IMR-90 (cell line): ENCODE measurements around the gene PLCZ1. TPM values are rescaled to one million over a fixed set of nuclear protein-coding genes. Genes with fewer than 3 reads are reported as not detected.

ENCODE experiments used
- ATAC-seq: fragments of 200-7000 bp; cut with Tn5 transposase; 2 replicates; pipeline ENCODE4 v1.9.1; 2020; ENCODE audit warnings: low read depth, mild to moderate bottlenecking, moderate library complexity
- BruUV-seq: library from RNA; stranded (reverse); fragments of 400-500 nt; replicated peaks from 2 replicates; lab custom pipeline; 2021; lab: Mats Ljungman, UMichigan
- CTCF ChIA-PET: fragments of 300-600 bp; formaldehyde crosslinking; extraction: SDS; loops from one replicate; lab custom pipeline; 2021; ENCODE audit warnings: antibody characterized with exemption; lab: Yijun Ruan, JAX
- POLR2A ChIA-PET: fragments of 300-600 bp; sonication (Branson Sonifier 250); formaldehyde crosslinking; loops from one replicate; lab custom pipeline; 2022; ENCODE audit warnings: antibody characterized with exemption; ENCODE audit not compliant: unreplicated experiment; lab: Charles Lee
- DNase-seq: peaks from one replicate; pipeline ENCODE4 v3.0.0; 2013
- H2AFZ ChIP-seq: replicated peaks from 2 replicates; pipeline ENCODE3; 2013; ENCODE audit warnings: low read length, mild to moderate bottlenecking; ENCODE audit not compliant: poor library complexity
- H2AK5ac ChIP-seq: 2 replicates; pipeline ENCODE4 v1.6.1; 2013; ENCODE audit warnings: low read depth, low read length, inconsistent platforms
- H2AK9ac ChIP-seq: replicated peaks from 2 replicates; pipeline ENCODE3; 2013; ENCODE audit warnings: mild to moderate bottlenecking, low read depth, low read length, moderate library complexity; ENCODE audit not compliant: poor library complexity
- H2BK120ac ChIP-seq: 2 replicates; pipeline ENCODE4 v1.6.1; 2013; ENCODE audit warnings: low read depth, low read length, inconsistent platforms
- H2BK15ac ChIP-seq: 3 replicates; pipeline ENCODE4 v1.6.1; 2013; ENCODE audit warnings: low read depth, low read length, inconsistent platforms
- H2BK20ac ChIP-seq: 2 replicates; pipeline ENCODE4 v1.6.1; 2013; ENCODE audit warnings: low read depth, mild to moderate bottlenecking, inconsistent platforms, low read length, moderate library complexity
- H2BK5ac ChIP-seq: 2 replicates; pipeline ENCODE4 v1.6.1; 2013; ENCODE audit warnings: mild to moderate bottlenecking, low read depth, low read length, inconsistent platforms; ENCODE audit not compliant: poor library complexity, severe bottlenecking
- H3K14ac ChIP-seq: replicated peaks from 2 replicates; pipeline ENCODE4 v1.6.1; 2013; ENCODE audit warnings: low read depth, low read length, inconsistent platforms
- H3K18ac ChIP-seq: 2 replicates; pipeline ENCODE4 v1.6.1; 2013; ENCODE audit warnings: low read depth, low read length, control low read depth
- H3K23ac ChIP-seq: 2 replicates; pipeline ENCODE4 v1.6.1; 2013; ENCODE audit warnings: low read depth, low read length, inconsistent platforms
- H3K27ac ChIP-seq: 2 replicates; pipeline ENCODE4 v1.5.1; 2013; ENCODE audit warnings: mild to moderate bottlenecking, control low read depth, low read length; ENCODE audit not compliant: insufficient read depth
- H3K27me3 ChIP-seq: 2 replicates; pipeline ENCODE4 v1.6.1; 2013; ENCODE audit warnings: low read length; ENCODE audit not compliant: control insufficient read depth, insufficient read depth
- H3K36me3 ChIP-seq: 2 replicates; pipeline ENCODE4 v1.6.1; 2013; ENCODE audit warnings: low read length, mixed read lengths; ENCODE audit not compliant: control insufficient read depth, insufficient read depth
- H3K4ac ChIP-seq: 2 replicates; pipeline ENCODE4 v1.6.1; 2013; ENCODE audit warnings: low read depth, low read length, inconsistent platforms
- H3K4me1 ChIP-seq: 2 replicates; pipeline ENCODE4 v1.6.1; 2013; ENCODE audit warnings: low read length, mixed read lengths; ENCODE audit not compliant: control insufficient read depth, insufficient read depth
- H3K4me2 ChIP-seq: 2 replicates; pipeline ENCODE4 v1.6.1; 2013; ENCODE audit warnings: low read depth, mild to moderate bottlenecking, control low read depth, low read length, moderate library complexity
- H3K4me3 ChIP-seq: 2 replicates; pipeline ENCODE4 v1.5.1; 2013; ENCODE audit warnings: low read depth, mild to moderate bottlenecking, control low read depth, low read length, moderate library complexity; ENCODE audit not compliant: insufficient read depth
- H3K56ac ChIP-seq: 2 replicates; pipeline ENCODE4 v1.6.1; 2013; ENCODE audit warnings: low read length, inconsistent platforms; ENCODE audit not compliant: insufficient read depth; ENCODE audit errors: extremely low read depth
- H3K79me1 ChIP-seq, 2 experiments: 2 replicates each; pipeline ENCODE4 v1.6.1; 2013; ENCODE audit warnings: low read length in 2 of 2, inconsistent platforms in 1 of 2, low read depth in 1 of 2
- H3K9ac ChIP-seq: 2 replicates; pipeline ENCODE4 v1.6.1; 2013; ENCODE audit warnings: low read depth, low read length, control low read depth
- H3K9me1 ChIP-seq: 2 replicates; pipeline ENCODE4 v1.6.1; 2013; ENCODE audit warnings: low read length, inconsistent platforms; ENCODE audit not compliant: insufficient read depth
- H3K9me3 ChIP-seq: 2 replicates; pipeline ENCODE4 v1.6.1; 2013; ENCODE audit warnings: low read length; ENCODE audit not compliant: control insufficient read depth, insufficient read depth
- H4K20me1 ChIP-seq: 2 replicates; pipeline ENCODE4 v1.6.1; 2013; ENCODE audit warnings: low read length, inconsistent platforms; ENCODE audit not compliant: insufficient read depth
- H4K5ac ChIP-seq: 2 replicates; pipeline ENCODE4 v1.6.1; 2013; ENCODE audit warnings: mild to moderate bottlenecking, low read depth, low read length, control low read depth
- H4K8ac ChIP-seq, 2 experiments: 2 replicates each; pipeline ENCODE4 v1.6.1; 2013; ENCODE audit warnings: low read depth in 2 of 2, low read length in 2 of 2, control low read depth in 1 of 2, inconsistent platforms in 1 of 2
- H4K91ac ChIP-seq: 2 replicates; pipeline ENCODE4 v1.6.1; 2013; ENCODE audit warnings: low read depth, low read length, inconsistent platforms; ENCODE audit not compliant: insufficient read depth
- SMC3 ChIP-seq: fragments of 150-350 bp; IDR thresholded peaks from 2 replicates; pipeline ENCODE4 v1.6.1; 2016; ENCODE audit warnings: low read depth, mild to moderate bottlenecking, antibody characterized with exemption, low read length, moderate library complexity
- WGBS, 2 experiments: methylation state at CpG; one replicate each; pipeline versions ENCODE4 v1.1.5 to v1.1.7; 2013; ENCODE audit warnings: missing lambda C conversion rate in 2 of 2; ENCODE audit not compliant: insufficient read length in 1 of 2; ENCODE audit errors: extremely low coverage in 2 of 2; 5-methylcytosine and 5-hydroxymethylcytosine counted together
- dilution Hi-C: fragments of 300-500 bp; cut with HindIII; formaldehyde crosslinking; loops from one replicate; pipeline ENCODE4 v1.14.3; 2018; ENCODE audit warnings: low sequenced_read_pairs; ENCODE audit not compliant: unreplicated experiment
- in situ Hi-C: fragments of 300-500 bp; cut with MboI; formaldehyde crosslinking; loops from 3 replicates; pipeline ENCODE4 v1.14.3; 2019; ENCODE audit warnings: low sequenced_read_pairs, inconsistent platforms, mixed read lengths
- intact Hi-C: fragments of 100-400 bp; cut with micrococcal nuclease; formaldehyde crosslinking; loops from 2 replicates; pipeline ENCODE4 v1.10.0; 2022
- polyA plus RNA-seq, 3 experiments: library from polyadenylated mRNA; depleted of rRNA; stranded (reverse); fragments of >200 nt; gene quantifications; 2 replicates each; pipeline ENCODE4 v1.2.3, GENCODE V29; 2012; ENCODE audit warnings: low replicate concordance in 1 of 3
- total RNA-seq: library from RNA; depleted of rRNA; stranded (reverse); fragments of >200 nt; gene quantifications from 2 replicates; pipeline ENCODE4 v1.2.3, GENCODE V29; 2012

PLCZ1 gene
- total and polyA plus RNA-seq, 2 of the 4 experiments (the other 2 are of a cell fraction), result not detected

DNA sequence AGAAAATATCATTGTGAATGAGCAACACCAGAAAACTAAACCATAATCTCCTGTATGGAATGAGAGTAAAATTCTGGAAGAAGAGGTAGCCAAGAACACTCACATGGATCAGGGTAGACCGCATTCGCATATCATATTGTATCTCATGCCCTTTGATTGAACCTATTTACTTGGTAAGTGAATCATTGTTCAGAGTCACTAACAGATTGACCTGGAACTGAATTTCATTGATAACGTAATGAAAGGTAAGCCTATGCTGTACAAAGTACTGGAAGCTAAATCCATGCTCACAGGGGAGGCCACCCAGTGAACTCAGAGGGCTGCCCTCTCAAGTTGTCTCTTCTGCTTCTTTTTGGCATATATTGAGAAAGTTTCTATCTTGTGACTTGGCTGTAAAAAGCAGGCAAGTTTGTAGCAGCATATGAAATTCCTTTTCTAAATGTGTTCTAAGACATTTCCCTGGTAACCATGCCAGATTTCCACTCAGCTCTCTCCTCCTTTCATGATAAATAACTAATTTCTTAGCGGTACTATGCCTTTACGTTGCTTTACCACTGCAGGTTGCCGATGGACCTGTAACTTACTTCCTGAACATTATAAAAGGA lies 91.4 kb downstream of the PLCZ1 start:
- no peaks in the 10 kb centered on the region for H3K36me3 ChIP-seq
- H3K4me1 ChIP-seq, result peaks cover 7% of the 10 kb centered on the region
- H3K4ac ChIP-seq, result no peak overlapping the region
- dilution Hi-C loops, result no loop called here
- no peak overlapping the region for H3K18ac ChIP-seq
- no peak overlapping the region for H3K4me2 ChIP-seq
- TF ChIP-seq SMC3, result no peak
- H2AK5ac ChIP-seq, result no peak overlapping the region
- no peak overlapping the region for H3K23ac ChIP-seq
- no peaks in the 10 kb centered on the region for H3K9me1 ChIP-seq
- no peaks in the 10 kb centered on the region for H4K20me1 ChIP-seq
- H2AFZ ChIP-seq, result no peak overlapping the region
- WGBS, 2 experiments, result no CpG with 5 or more reads among the region's 6 CpGs
- H4K5ac ChIP-seq, result no peak overlapping the region
- no peak overlapping the region for H3K14ac ChIP-seq
- DNase-seq (no peak), ATAC-seq (no peak)
- H3K27ac ChIP-seq, result no peak overlapping the region
- H4K8ac ChIP-seq, result no peak overlapping the region
- no peaks in the 10 kb centered on the region for H3K9me3 ChIP-seq
- no peak overlapping the region for H2BK5ac ChIP-seq
- intact Hi-C loops, result no loop called here
- H3K4me3 ChIP-seq, result no peak overlapping the region
- H3K27me3 ChIP-seq, result no peaks in the 10 kb centered on the region
- ChIA-PET CTCF (no interaction called here), POLR2A (no interaction called here)
- in situ Hi-C loops, result no loop called here
- H3K9ac ChIP-seq, result no peak overlapping the region
- no peak overlapping the region for H2BK15ac ChIP-seq
- H2AK9ac ChIP-seq, result no peak overlapping the region
- H2BK20ac ChIP-seq, result no peak overlapping the region
- H3K79me1 ChIP-seq, result no peaks in the 10 kb centered on the region
- BruUV-seq, result no TSS peak
- no peak overlapping the region for H2BK120ac ChIP-seq
- no peak overlapping the region for H4K91ac ChIP-seq
- H3K56ac ChIP-seq, result no peak overlapping the region
